ENCODE results near the gene APBB2. TPM values are rescaled to one million over a fixed set of nuclear protein-coding genes. Genes with fewer than 3 reads are reported as not detected.

APBB2 gene
- total RNA-seq, 4 donors from 2014 or later = 51.7 to 75.9 (median 71.1) TPM

DNA sequence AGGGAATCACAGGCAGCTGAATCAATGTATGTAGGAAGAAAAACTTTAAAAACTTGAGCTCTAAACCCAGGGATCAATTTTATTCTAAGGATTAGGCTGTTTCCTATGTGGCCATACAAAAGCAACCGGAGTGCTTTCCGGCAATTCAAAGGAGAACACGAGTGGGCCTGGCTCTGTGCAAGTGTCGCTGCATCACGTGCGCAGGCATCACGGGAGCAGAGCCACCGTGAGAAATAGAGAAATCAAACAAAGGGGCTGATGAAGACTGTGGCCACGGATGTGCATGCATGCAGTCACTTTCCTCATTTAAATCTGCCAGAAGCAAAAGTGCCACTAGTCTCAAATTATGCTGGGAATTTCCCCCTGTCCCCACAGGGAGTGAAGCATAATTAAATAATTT lies 267.7 kb downstream of the APBB2 start:
- Histone ChIP-seq H3K27me3 (no peaks in the 10 kb centered on the region), H3K4me3 (no peak overlapping the region), H3K27ac (replicated peaks in 1 of 4) (peak overlapping the region in 1 of 4 donors; percentile 3), H3K9me3 (no peaks in the 10 kb centered on the region), H3K4me1 (peaks cover 9 to 53% (median 42%) of the 10 kb centered on the region in 4 donors), H3K36me3 (peaks cover 0 to 5% (median 0%) of the 10 kb centered on the region in 4 donors)
- 89% methylated on average over 9 of the region's 9 CpGs for WGBS
- intact Hi-C loops (cut with DNase I) = no loop called here
- no peak for DNase-seq (ENCODE audit: extremely low spot score)
- TF ChIP-seq EP300 (IDR thresholded peaks at IDR 0.05) = no peak

DNA sequence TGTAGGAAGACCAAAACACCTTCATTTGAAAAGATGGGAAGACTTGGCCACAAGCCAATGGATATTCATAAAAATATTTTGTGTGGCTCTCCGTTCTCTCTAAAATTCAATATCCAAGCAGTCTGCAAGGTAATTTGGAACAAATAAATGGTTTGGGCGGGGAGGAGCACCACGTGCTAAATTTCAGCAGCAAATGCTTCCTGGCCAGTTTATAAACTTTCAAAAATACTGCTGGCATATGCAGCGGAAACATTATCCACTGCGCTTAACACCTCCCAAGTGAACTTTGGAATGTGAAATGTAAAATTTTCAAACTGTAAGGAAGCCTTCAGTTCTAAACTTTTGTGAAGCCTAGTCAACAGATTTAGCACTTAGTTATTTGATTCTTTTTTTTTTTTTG lies 273.6 kb downstream of the APBB2 start:
- peak in 1 of 2 donors; percentile 28 for TF ChIP-seq POLR2AphosphoS5 (IDR thresholded peaks at IDR 0.05)
- TF ChIP-seq EP300 (IDR thresholded peaks at IDR 0.05) = no peak
- TF ChIP-seq POLR2A (IDR thresholded peaks at IDR 0.05; ENCODE audit: low read depth) = no peak
- TF ChIP-seq, protein P1, sequence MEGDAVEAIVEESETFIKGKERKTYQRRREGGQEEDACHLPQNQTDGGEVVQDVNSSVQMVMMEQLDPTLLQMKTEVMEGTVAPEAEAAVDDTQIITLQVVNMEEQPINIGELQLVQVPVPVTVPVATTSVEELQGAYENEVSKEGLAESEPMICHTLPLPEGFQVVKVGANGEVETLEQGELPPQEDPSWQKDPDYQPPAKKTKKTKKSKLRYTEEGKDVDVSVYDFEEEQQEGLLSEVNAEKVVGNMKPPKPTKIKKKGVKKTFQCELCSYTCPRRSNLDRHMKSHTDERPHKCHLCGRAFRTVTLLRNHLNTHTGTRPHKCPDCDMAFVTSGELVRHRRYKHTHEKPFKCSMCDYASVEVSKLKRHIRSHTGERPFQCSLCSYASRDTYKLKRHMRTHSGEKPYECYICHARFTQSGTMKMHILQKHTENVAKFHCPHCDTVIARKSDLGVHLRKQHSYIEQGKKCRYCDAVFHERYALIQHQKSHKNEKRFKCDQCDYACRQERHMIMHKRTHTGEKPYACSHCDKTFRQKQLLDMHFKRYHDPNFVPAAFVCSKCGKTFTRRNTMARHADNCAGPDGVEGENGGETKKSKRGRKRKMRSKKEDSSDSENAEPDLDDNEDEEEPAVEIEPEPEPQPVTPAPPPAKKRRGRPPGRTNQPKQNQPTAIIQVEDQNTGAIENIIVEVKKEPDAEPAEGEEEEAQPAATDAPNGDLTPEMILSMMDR (IDR thresholded peaks at IDR 0.05) = no peak
- H3K4me3 ChIP-seq = peak overlapping the region in 2 of 4 donors; percentile 6 to 20

DNA sequence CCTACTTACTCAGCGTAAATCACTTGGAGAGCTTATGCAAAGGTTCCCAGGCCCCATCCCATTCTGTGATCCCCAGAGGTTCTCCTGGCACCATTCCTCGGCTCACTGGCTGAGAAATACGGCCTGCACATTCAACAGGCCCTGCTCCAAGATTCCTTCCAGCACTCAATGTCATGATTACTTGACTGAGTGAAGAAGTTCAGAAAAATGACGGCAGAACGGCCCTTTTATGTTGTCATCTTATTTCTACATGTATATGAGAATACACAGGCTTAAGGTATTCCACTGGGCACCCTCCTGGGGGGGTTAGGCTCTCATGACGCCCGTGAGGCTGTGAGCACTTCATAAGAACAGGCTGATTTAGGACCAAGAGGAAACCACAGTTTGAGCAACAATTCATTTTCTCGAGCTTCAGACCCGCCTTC lies 274.0 kb downstream of the APBB2 start:
- Histone ChIP-seq H3K36me3 (peaks cover 0 to 9% (median 0%) of the 10 kb centered on the region in 4 donors), H3K27me3 (no peaks in the 10 kb centered on the region), H3K27ac (replicated peaks in 1 of 4) (peak overlapping the region; percentile 50 to 73 (median 66)), H3K4me3 (peak overlapping the region in 2 of 4 donors; percentile 6 to 20), H3K4me1 (peaks cover 24 to 81% (median 62%) of the 10 kb centered on the region in 4 donors), H3K9me3 (no peaks in the 10 kb centered on the region)
- no peak for TF ChIP-seq POLR2AphosphoS5 (IDR thresholded peaks at IDR 0.05)
- no peak for TF ChIP-seq EP300 (IDR thresholded peaks at IDR 0.05)
- no peak for TF ChIP-seq POLR2A (IDR thresholded peaks at IDR 0.05; ENCODE audit: low read depth)
- TF ChIP-seq, protein P1 (IDR thresholded peaks at IDR 0.05) = no peak
- intact Hi-C loops (cut with DNase I) = no loop called here
- DNase-seq (ENCODE audit: extremely low spot score) = no peak
- WGBS = 30% methylated on average over 9 of the region's 9 CpGs

More for the DNA sequence above, 273.6 kb downstream of the APBB2 start:
- Histone ChIP-seq H3K36me3 (peaks cover 0 to 9% (median 0%) of the 10 kb centered on the region in 4 donors), H3K9me3 (no peaks in the 10 kb centered on the region), H3K27ac (replicated peaks in 1 of 4) (peak overlapping the region; percentile 50 to 73 (median 66)), H3K27me3 (no peaks in the 10 kb centered on the region), H3K4me1 (peaks cover 24 to 81% (median 62%) of the 10 kb centered on the region in 4 donors)
- no peak for DNase-seq (ENCODE audit: extremely low spot score)
- intact Hi-C loops (cut with DNase I) = no loop called here
- WGBS = 13% methylated on average over 5 of the region's 5 CpGs

DNA sequence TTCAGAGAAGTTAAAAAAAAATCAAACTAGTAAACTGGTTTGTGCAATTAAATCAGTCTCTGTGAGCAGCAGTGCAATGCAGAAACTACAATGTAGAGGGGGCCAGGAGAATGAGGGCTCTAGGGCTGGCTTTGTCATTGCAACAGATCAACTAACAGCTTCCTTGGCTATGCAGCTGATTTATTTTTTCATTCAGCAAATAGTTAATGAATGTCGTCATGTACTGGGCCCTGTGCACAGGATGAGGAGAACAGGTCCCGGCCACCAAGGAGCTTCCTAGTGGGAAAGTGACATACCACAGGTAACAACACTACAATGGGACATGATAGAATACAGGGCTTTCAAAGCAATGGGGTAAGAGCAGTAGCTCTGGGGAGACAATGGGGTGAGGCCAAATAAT lies 274.5 kb downstream of the APBB2 start:
- no peak for TF ChIP-seq POLR2A (IDR thresholded peaks at IDR 0.05; ENCODE audit: low read depth)
- WGBS = 37% methylated on average over 2 of the region's 2 CpGs
- no peaks in the 10 kb centered on the region for H3K27me3 ChIP-seq
- peaks cover 24 to 81% (median 62%) of the 10 kb centered on the region in 4 donors for H3K4me1 ChIP-seq
- H3K27ac ChIP-seq (replicated peaks in 1 of 4) = peak overlapping the region; percentile 50 to 73 (median 66)
- H3K9me3 ChIP-seq = no peaks in the 10 kb centered on the region
- no peak overlapping the region for H3K4me3 ChIP-seq
- no peak for DNase-seq (ENCODE audit: extremely low spot score)
- peaks cover 0 to 9% (median 0%) of the 10 kb centered on the region in 4 donors for H3K36me3 ChIP-seq
- intact Hi-C loops (cut with DNase I) = no loop called here

DNA sequence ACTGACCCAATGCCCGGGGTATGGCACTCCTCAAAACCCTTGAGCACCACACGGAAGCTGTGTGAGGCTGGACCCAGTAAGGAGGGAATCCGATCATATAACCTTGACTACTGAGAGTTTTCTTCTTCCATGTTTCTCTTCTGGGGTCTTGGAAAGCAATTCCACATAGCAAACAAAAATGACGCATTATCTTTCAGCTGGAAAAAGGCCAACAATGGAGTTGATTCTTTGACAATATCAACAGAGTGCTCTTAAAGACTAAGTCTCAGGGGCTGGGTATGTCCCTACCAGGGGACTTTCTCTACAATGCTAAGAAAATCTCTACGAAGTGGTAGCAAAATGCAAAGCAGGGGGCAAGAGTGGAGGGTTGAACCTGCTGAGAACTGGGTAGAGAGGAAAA lies 276.0 kb downstream of the APBB2 start:
- no peaks in the 10 kb centered on the region for H3K9me3 ChIP-seq
- no peak overlapping the region for H3K27ac ChIP-seq (replicated peaks in 1 of 4)
- DNase-seq (ENCODE audit: extremely low spot score) = no peak
- intact Hi-C loops (cut with DNase I) = no loop called here
- H3K4me1 ChIP-seq = peaks cover 24 to 74% (median 62%) of the 10 kb centered on the region in 4 donors
- WGBS = 76% methylated on average over 5 of the region's 5 CpGs
- TF ChIP-seq POLR2AphosphoS5 (IDR thresholded peaks at IDR 0.05) (no peak), POLR2A (IDR thresholded peaks at IDR 0.05; ENCODE audit: low read depth) (no peak), EP300 (IDR thresholded peaks at IDR 0.05) (no peak)
- TF ChIP-seq, protein P1 (IDR thresholded peaks at IDR 0.05) = no peak
- H3K27me3 ChIP-seq = no peaks in the 10 kb centered on the region
- no peak overlapping the region for H3K4me3 ChIP-seq
- peaks cover 0 to 17% (median 6%) of the 10 kb centered on the region in 4 donors for H3K36me3 ChIP-seq

All from esophagus muscularis mucosa (tissue), 4 donors.